HCT116 (cell line): ENCODE data around the gene NAA35. TPM values are rescaled to one million over a fixed set of nuclear protein-coding genes. Genes with fewer than 3 reads are reported as not detected.
"Not testable (repeated sequence)": the region's sequence is repeated elsewhere in the genome, so short reads cannot be mapped to it uniquely, and the experiment has no call there.

ENCODE experiments used
- ATAC-seq: fragments of 200-7000 bp; cut with Tn5 transposase; 2 replicates; pipeline ENCODE4 v1.9.1; 2020; ENCODE audit warnings: mild to moderate bottlenecking, moderate library complexity
- BruUV-seq: library from RNA; stranded (reverse); fragments of 400-500 nt; replicated peaks from 2 replicates; lab custom pipeline; 2021; lab: Mats Ljungman, UMichigan
- CTCF ChIA-PET: fragments of 300-600 bp; sonication (Branson Sonifier 250); formaldehyde crosslinking; loops from one replicate; lab custom pipeline; 2021; ENCODE audit warnings: antibody characterized with exemption; lab: Charles Lee
- POLR2A ChIA-PET: fragments of 300-600, 350-600 bp; sonication (Branson Sonifier 250); formaldehyde crosslinking; loops from one replicate; lab custom pipeline; 2021; ENCODE audit warnings: antibody characterized with exemption; lab: Charles Lee
- RAD21 ChIA-PET, 2 experiments: fragments of 300-600 bp; sonication (Branson Sonifier 250); formaldehyde crosslinking; loops; one replicate each; lab custom pipeline; 2023; ENCODE audit warnings: low total read pairs in 2 of 2; ENCODE audit not compliant: uncharacterized antibody in 2 of 2, unreplicated experiment in 2 of 2, low non-redundant PET in 1 of 2; lab: Charles Lee
- DNase-seq: peaks from one replicate; pipeline ENCODE4 v3.0.0-alpha.2; 2010; ENCODE audit warnings: low read depth, low spot score
- H2AFZ ChIP-seq: fragments of 200-600 bp; shearing (Covaris generic), sonication (generic); 2 replicates; pipeline ENCODE4 v1.6.1; 2017; ENCODE audit warnings: low read depth, mixed run types, mixed read lengths, antibody characterized with exemption, low read length; ENCODE audit not compliant: poor library complexity, severe bottlenecking
- H3K27ac ChIP-seq: 2 replicates; pipeline ENCODE4 v1.5.1; 2012; ENCODE audit warnings: low read depth, low read length
- H3K27me3 ChIP-seq: fragments of 200-600 bp; sonication (generic); 2 replicates; pipeline ENCODE4 v1.6.1; 2016; ENCODE audit warnings: mixed run types, low read length, mixed read lengths; ENCODE audit not compliant: insufficient read depth
- H3K36me3 ChIP-seq, 2 experiments: fragments of 200-500 bp in 1 of 2; fragments of 200-600 bp in 1 of 2; sonication (Bioruptor generic) in 1 of 2; sonication (generic) in 1 of 2; 2 replicates each; pipeline versions ENCODE4 v1.5.1 to v1.6.1; 2014 to 2016; ENCODE audit warnings: low read length in 2 of 2, inconsistent platforms in 1 of 2, mixed read lengths in 1 of 2, mixed run types in 1 of 2; ENCODE audit not compliant: insufficient read depth in 2 of 2, control insufficient read depth in 1 of 2
- H3K4me1 ChIP-seq, 2 experiments: fragments of 200-600 bp in 1 of 2; sonication (generic) in 1 of 2; 2 replicates each; pipeline versions ENCODE4 v1.5.1 to v1.6.1; 2012 to 2017; ENCODE audit warnings: low read length in 2 of 2, inconsistent platforms in 1 of 2, mild to moderate bottlenecking in 1 of 2, mixed read lengths in 1 of 2, mixed run types in 1 of 2, moderate library complexity in 1 of 2; ENCODE audit not compliant: insufficient read depth in 2 of 2, control insufficient read depth in 1 of 2
- H3K4me2 ChIP-seq: fragments of 200-600 bp; sonication (generic); 2 replicates; pipeline ENCODE4 v1.6.1; 2017; ENCODE audit warnings: mixed run types, low read length, mixed read lengths
- H3K4me3 ChIP-seq, 2 experiments: fragments of 200-600 bp in 1 of 2; sonication (generic) in 1 of 2; replicated peaks in 1 of 2; 2 replicates each; pipeline ENCODE4 v1.5.1; 2011 to 2016; ENCODE audit warnings: low read length in 2 of 2, control low read depth in 1 of 2, low read depth in 1 of 2, mild to moderate bottlenecking in 1 of 2, mixed read lengths in 1 of 2, mixed run types in 1 of 2
- H3K79me2 ChIP-seq: fragments of 200-600 bp; sonication (generic); 2 replicates; pipeline ENCODE4 v1.6.1; 2017; ENCODE audit warnings: mild to moderate bottlenecking, mixed run types, low read length, moderate library complexity, mixed read lengths; ENCODE audit not compliant: insufficient read depth
- H3K9ac ChIP-seq: fragments of 200-600 bp; sonication (generic); 2 replicates; pipeline ENCODE4 v1.6.1; 2016; ENCODE audit warnings: low read length, mixed read lengths
- H3K9me2 ChIP-seq: fragments of 200-600 bp; sonication (generic), shearing (Covaris generic); 2 replicates; pipeline ENCODE4 v1.6.1; 2017; ENCODE audit warnings: mixed run types, mild to moderate bottlenecking, moderate library complexity; ENCODE audit not compliant: insufficient read depth
- H3K9me3 ChIP-seq, 2 experiments: fragments of 200-500 bp in 1 of 2; fragments of 200-600 bp in 1 of 2; sonication (Bioruptor generic) in 1 of 2; sonication (generic) in 1 of 2; 2 replicates each; pipeline ENCODE4 v1.6.1; 2014 to 2017; ENCODE audit warnings: low read length in 2 of 2, mixed read lengths in 2 of 2, inconsistent platforms in 1 of 2, low read depth in 1 of 2, mild to moderate bottlenecking in 1 of 2, mixed run types in 1 of 2, moderate library complexity in 1 of 2; ENCODE audit not compliant: control insufficient read depth in 1 of 2, insufficient read depth in 1 of 2
- H4K20me1 ChIP-seq: fragments of 200-600 bp; sonication (generic), shearing (Covaris generic); 2 replicates; pipeline ENCODE4 v1.6.1; 2017; ENCODE audit warnings: mixed run types, mild to moderate bottlenecking, moderate library complexity; ENCODE audit not compliant: insufficient read depth
- CEBPB ChIP-seq: IDR thresholded peaks from 2 replicates; pipeline ENCODE4 v1.6.1; 2012; ENCODE audit warnings: low read depth
- ELF1 ChIP-seq: IDR thresholded peaks from 2 replicates; pipeline ENCODE4 v1.6.1; 2012; ENCODE audit warnings: low read depth, borderline replicate concordance
- EZH2phosphoT487 ChIP-seq: fragments of 200-600 bp; IDR thresholded peaks from 2 replicates; pipeline ENCODE4 v1.6.1; 2018; ENCODE audit warnings: antibody characterized with exemption, borderline replicate concordance
- JUND ChIP-seq: IDR thresholded peaks from 2 replicates; pipeline ENCODE4 v1.6.1; 2012
- RAD21 ChIP-seq: IDR thresholded peaks from 2 replicates; pipeline ENCODE4 v1.6.1; 2012; ENCODE audit warnings: low read depth, mild to moderate bottlenecking
- SP1 ChIP-seq: IDR thresholded peaks from 2 replicates; pipeline ENCODE4 v1.6.1; 2012; ENCODE audit warnings: low read depth
- TCF7L2 ChIP-seq: IDR thresholded peaks from 2 replicates; pipeline ENCODE4 v1.7.0; 2011; ENCODE audit warnings: borderline replicate concordance, inconsistent platforms; ENCODE audit not compliant: insufficient read depth, insufficient read length; ENCODE audit errors: extremely low read depth
- ZFX ChIP-seq: fragments of 450-650 bp; IDR thresholded peaks from 2 replicates; pipeline ENCODE4 v1.6.1; 2017
- ZNF274 ChIP-seq: fragments of 200-500 bp; sonication (Bioruptor generic); IDR thresholded peaks from 2 replicates; pipeline ENCODE4 v1.6.1; 2014; ENCODE audit warnings: mild to moderate bottlenecking, low read depth, low read length, inconsistent platforms
- intact Hi-C: fragments of 100-400 bp; cut with micrococcal nuclease; formaldehyde crosslinking; loops from 2 replicates; pipeline ENCODE4 v1.10.0; 2022
- total RNA-seq: library from RNA; stranded (reverse); gene quantifications from one replicate; pipeline ENCODE4 v1.2.1, GENCODE V29; 2021; ENCODE audit not compliant: unreplicated experiment
- TF ChIP-seq, protein P1 (sequence below): IDR thresholded peaks from 2 replicates; pipeline ENCODE4 v1.6.1; 2012; ENCODE audit warnings: low read depth
- TF ChIP-seq, protein P2 (sequence below): IDR thresholded peaks from 2 replicates; pipeline ENCODE4 v1.6.1; 2012

NAA35 gene
- total RNA-seq, 1 experiment from 2014 or later, result 37.0 TPM

DNA sequence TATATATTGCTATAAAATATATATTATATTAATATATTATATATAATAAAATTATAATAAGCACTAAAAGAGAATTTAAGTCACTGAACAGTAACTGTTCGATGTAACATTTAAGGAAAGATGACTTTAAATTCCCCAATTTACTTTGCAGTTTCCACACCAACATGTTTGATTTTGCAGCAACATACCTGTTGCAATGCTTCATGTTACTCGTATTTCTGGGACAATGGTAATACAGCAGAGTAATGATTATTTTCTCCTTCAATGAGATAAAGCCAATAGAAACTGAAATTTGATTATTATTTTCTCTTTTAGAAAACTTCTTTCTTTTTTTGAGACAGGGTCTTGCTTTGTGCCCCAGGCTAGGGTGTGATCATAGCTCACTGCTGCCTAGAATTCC, 9.5 kb upstream of the NAA35 start:
- CTCF ChIA-PET, result no interaction called here
- no peaks in the 10 kb centered on the region for H4K20me1 ChIP-seq
- no peak overlapping the region for H2AFZ ChIP-seq
- no peaks in the 10 kb centered on the region for H3K4me1 ChIP-seq
- no peaks in the 10 kb centered on the region for H3K36me3 ChIP-seq
- no peaks in the 10 kb centered on the region for H3K9me3 ChIP-seq
- no peaks in the 10 kb centered on the region for H3K27me3 ChIP-seq
- H3K9ac ChIP-seq, result no peak overlapping the region
- POLR2A ChIA-PET, result no interaction called here
- ATAC-seq, result no peak
- H3K9me2 ChIP-seq, result no peaks in the 10 kb centered on the region
- RAD21 ChIA-PET, result no interaction called here
- intact Hi-C loops, result no loop called here
- no peak overlapping the region for H3K4me3 ChIP-seq
- no peak overlapping the region for H3K27ac ChIP-seq
- no peak for DNase-seq
- no peak overlapping the region for H3K4me2 ChIP-seq
- no TSS peak for BruUV-seq
- H3K79me2 ChIP-seq, result no peaks in the 10 kb centered on the region
- no peak for TF ChIP-seq EZH2phosphoT487
- no peak for TF ChIP-seq ZNF274
- TF ChIP-seq CEBPB, result no peak
- TF ChIP-seq JUND, result no peak
- TF ChIP-seq, protein P1, sequence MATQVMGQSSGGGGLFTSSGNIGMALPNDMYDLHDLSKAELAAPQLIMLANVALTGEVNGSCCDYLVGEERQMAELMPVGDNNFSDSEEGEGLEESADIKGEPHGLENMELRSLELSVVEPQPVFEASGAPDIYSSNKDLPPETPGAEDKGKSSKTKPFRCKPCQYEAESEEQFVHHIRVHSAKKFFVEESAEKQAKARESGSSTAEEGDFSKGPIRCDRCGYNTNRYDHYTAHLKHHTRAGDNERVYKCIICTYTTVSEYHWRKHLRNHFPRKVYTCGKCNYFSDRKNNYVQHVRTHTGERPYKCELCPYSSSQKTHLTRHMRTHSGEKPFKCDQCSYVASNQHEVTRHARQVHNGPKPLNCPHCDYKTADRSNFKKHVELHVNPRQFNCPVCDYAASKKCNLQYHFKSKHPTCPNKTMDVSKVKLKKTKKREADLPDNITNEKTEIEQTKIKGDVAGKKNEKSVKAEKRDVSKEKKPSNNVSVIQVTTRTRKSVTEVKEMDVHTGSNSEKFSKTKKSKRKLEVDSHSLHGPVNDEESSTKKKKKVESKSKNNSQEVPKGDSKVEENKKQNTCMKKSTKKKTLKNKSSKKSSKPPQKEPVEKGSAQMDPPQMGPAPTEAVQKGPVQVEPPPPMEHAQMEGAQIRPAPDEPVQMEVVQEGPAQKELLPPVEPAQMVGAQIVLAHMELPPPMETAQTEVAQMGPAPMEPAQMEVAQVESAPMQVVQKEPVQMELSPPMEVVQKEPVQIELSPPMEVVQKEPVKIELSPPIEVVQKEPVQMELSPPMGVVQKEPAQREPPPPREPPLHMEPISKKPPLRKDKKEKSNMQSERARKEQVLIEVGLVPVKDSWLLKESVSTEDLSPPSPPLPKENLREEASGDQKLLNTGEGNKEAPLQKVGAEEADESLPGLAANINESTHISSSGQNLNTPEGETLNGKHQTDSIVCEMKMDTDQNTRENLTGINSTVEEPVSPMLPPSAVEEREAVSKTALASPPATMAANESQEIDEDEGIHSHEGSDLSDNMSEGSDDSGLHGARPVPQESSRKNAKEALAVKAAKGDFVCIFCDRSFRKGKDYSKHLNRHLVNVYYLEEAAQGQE, result no peak
- TF ChIP-seq SP1, result no peak
- TF ChIP-seq ELF1, result no peak
- TF ChIP-seq TCF7L2, result no peak
- TF ChIP-seq ZFX, result no peak
- TF ChIP-seq, protein P2, sequence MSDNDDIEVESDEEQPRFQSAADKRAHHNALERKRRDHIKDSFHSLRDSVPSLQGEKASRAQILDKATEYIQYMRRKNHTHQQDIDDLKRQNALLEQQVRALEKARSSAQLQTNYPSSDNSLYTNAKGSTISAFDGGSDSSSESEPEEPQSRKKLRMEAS, result no peak
- TF ChIP-seq RAD21, result no peak

DNA sequence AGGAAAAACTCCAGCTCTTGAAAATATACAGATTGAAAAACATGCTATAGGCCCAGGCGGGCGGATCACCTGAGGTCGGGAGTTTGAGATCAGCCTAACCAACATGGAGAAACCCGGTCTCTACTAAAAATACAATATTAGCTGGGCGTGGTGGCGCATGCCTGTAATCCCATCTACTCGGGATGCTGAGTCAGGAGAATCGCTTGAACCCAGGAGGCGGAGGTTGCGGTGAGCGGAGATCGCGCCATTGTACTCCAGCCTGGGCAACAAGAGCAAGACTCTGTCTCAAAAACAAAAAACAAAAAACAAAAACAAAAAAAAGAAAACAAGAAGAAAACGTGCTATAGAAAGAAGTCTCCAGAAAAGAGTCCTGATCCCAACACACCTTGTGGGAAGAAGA, 5.0 kb upstream of the NAA35 start:
- H3K36me3 ChIP-seq, POLR2A ChIA-PET, H3K9me2 ChIP-seq, H3K4me2 ChIP-seq, H3K4me1 ChIP-seq, H3K27me3 ChIP-seq, RAD21 ChIA-PET, CTCF ChIA-PET, ATAC-seq, BruUV-seq, H3K4me3 ChIP-seq, intact Hi-C loops, H3K9ac ChIP-seq, H4K20me1 ChIP-seq, H3K27ac ChIP-seq, H2AFZ ChIP-seq, H3K9me3 ChIP-seq, DNase-seq, H3K79me2 ChIP-seq: not testable (repeated sequence)
